ENCODE results near the gene GPSM1. TPM values are rescaled to one million over a fixed set of nuclear protein-coding genes. Genes with fewer than 3 reads are reported as not detected.
A peak's percentile ranks its signal among the peaks of the same experiment; 100 is the strongest.

The GPSM1 gene
- total and polyA plus RNA-seq, 7 experiments from 2014 or later: 0.87 to 11.5 (median 8.4) TPM

GRCh38 chr9:136312436-136312835 lies 14.9 kb upstream of the GPSM1 start:
- H3K9me3 Mint-ChIP-seq: peaks cover 0 to 19% (median 0%) of the 10 kb centered on the region in 11 donors
- H3K27ac Mint-ChIP-seq: no peak overlapping the region

DNA sequence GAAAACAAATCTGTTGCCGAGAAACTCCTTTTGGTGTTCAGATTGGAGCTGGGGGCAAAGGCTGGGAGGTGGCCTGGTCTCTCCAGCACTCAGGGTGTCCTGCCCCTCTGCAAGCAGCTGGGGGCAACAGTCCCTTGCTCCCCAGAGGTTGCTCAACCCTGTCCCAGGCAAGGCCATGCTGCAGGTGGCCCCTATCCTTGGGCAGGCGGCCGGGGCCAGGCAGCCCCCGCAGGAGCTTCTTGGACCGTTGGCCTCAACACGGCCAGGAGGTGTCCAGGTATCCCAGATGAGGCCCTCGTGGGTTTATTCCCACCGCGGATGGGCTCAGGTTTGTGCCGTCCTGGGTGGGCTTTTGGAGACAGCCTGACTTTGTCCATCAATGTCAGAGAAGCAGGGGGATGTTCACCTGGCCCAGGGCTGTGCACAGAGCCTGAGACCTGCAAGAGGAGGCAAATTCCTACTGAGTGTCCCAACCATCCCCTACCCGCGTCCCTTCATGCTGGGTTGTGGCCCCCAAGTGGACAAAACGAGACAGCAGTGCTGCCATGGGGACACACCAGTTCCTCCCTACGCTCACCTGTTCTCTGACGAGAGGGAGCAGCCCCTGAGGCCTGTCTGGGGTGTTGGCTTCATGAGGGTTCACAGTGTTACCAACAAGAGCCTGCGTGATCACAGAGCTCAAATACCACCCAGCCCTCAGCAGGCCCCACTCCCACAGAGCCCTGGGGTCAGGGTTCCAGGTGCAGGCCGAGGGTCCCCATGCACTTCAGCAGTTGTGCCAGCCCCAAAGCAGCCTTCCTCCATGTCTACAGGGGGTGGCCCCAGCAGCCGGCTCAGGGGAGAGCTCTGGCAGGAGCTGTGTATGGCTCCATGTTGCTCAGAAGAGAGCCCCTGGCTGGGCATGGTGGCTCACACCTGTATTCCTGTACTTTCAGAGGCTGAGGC lies 14.0 kb upstream of the GPSM1 start:
- intact Hi-C loops (cut with micrococcal nuclease): loop anchor here in 1 of 2 donors (5.0 kb wide), 1 partner anchor 319 kb away; no protein-coding TSS in a partner anchor

More at GRCh38 chr9:136312436-136312835, 14.9 kb upstream of the GPSM1 start:
- POLR2A ChIA-PET: interaction anchor here (0.6 kb wide), 1 partner anchor 93 kb away, joined by 3 read pairs; no protein-coding TSS in a partner anchor
- no peaks in the 10 kb centered on the region for H3K27me3 Mint-ChIP-seq
- no peaks in the 10 kb centered on the region for H3K9me3 ChIP-seq (ENCODE audit: control insufficient read depth in 2 of 3, low read length in 3 of 3)
- intact Hi-C loops (cut with micrococcal nuclease): loop anchor here (1.0 to 5.0 kb wide), 4 partner anchors 51 to 320 kb away; partner anchors contain the start of genes DNLZ (in 2 of the 2) and SNAPC4 (in 2 of the 2)
- H3K4me1 ChIP-seq (ENCODE audit: control insufficient read depth in 2 of 2, insufficient read depth in 2 of 2, low read length in 2 of 2): peaks cover 0 to 8% of the 10 kb centered on the region in 2 donors
- H3K27me3 ChIP-seq (ENCODE audit: control insufficient read depth in 2 of 2, insufficient read depth in 2 of 2, low read length in 2 of 2): no peaks in the 10 kb centered on the region
- peak; percentile 51 for ATAC-seq
- no peaks in the 10 kb centered on the region for H3K36me3 ChIP-seq (ENCODE audit: control insufficient read depth in 2 of 3, insufficient read depth in 3 of 3, low read length in 3 of 3)
- CTCF ChIA-PET: interaction anchor here (0.7 to 1.6 kb wide), 4 partner anchors 14 to 89 kb away, joined by 3 to 4 read pairs (median 3); partner anchors contain the start of gene DNLZ
- peak in 7 of 9 donors; percentile 29 to 54 (median 37) for DNase-seq
- no peak overlapping the region for H3K27ac ChIP-seq (ENCODE audit: low read depth, low read length)
- no peaks in the 10 kb centered on the region for H3K4me1 Mint-ChIP-seq
- H3K4me3 Mint-ChIP-seq: no peak overlapping the region
- no peak overlapping the region for H3K4me3 ChIP-seq (ENCODE audit: low read length)
- peaks cover 0 to 1% (median 0%) of the 10 kb centered on the region in 5 donors for H3K36me3 Mint-ChIP-seq

DNA sequence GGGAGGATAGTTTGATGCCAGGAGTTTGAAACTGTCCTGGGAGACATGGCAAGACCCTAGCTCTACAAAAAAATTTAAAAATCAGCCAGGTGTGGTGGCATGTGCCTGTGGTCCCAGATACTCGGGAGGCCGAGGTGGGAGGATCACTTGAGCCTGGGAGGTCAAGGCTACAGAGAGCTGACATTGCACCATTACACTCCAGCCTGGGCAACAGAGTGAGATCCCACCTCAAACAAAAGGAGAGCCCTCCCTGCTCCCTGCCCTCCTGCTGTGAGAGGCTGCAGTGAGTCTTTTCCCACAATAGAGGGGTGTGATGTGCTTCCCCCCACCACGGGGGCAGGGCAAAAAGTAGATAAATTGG lies 13.3 kb upstream of the GPSM1 start:
- H3K4me3 Mint-ChIP-seq: no peak overlapping the region
- Histone ChIP-seq H3K4me1 (ENCODE audit: control insufficient read depth in 2 of 2, insufficient read depth in 2 of 2, low read length in 2 of 2) (peaks cover 0 to 10% of the 10 kb centered on the region in 2 donors), H3K27ac (ENCODE audit: low read depth, low read length) (no peak overlapping the region), H3K27me3 (ENCODE audit: control insufficient read depth in 2 of 2, insufficient read depth in 2 of 2, low read length in 2 of 2) (no peaks in the 10 kb centered on the region), H3K36me3 (ENCODE audit: control insufficient read depth in 2 of 3, insufficient read depth in 3 of 3, low read length in 3 of 3) (no peaks in the 10 kb centered on the region), H3K4me3 (ENCODE audit: low read length) (no peak overlapping the region), H3K9me3 (ENCODE audit: control insufficient read depth in 2 of 3, low read length in 3 of 3) (no peaks in the 10 kb centered on the region)
- intact Hi-C loops (cut with micrococcal nuclease): loop anchor here in 1 of 2 donors (5.0 kb wide), 1 partner anchor 318 kb away; no protein-coding TSS in a partner anchor
- no peaks in the 10 kb centered on the region for H3K27me3 Mint-ChIP-seq
- DNase-seq (no peak), ATAC-seq (no peak)
- ChIA-PET POLR2A (no interaction called here), CTCF (interaction anchor here (1.6 kb wide), 1 partner anchor 49 kb away, joined by 4 read pairs; the partner anchor contains the start of gene DNLZ)
- no peak overlapping the region for H3K27ac Mint-ChIP-seq
- H3K36me3 Mint-ChIP-seq: peaks cover 0 to 1% (median 0%) of the 10 kb centered on the region in 5 donors
- peaks cover 0 to 3% (median 0%) of the 10 kb centered on the region in 7 donors for H3K4me1 Mint-ChIP-seq
- peaks cover 0 to 19% (median 0%) of the 10 kb centered on the region in 11 donors for H3K9me3 Mint-ChIP-seq

More for the DNA sequence above, 14.0 kb upstream of the GPSM1 start:
- no peak overlapping the region for H3K27ac ChIP-seq (ENCODE audit: low read depth, low read length)
- H3K9me3 ChIP-seq (ENCODE audit: control insufficient read depth in 2 of 3, low read length in 3 of 3): no peaks in the 10 kb centered on the region
- ChIA-PET POLR2A (interaction anchor here (0.6 kb wide), 1 partner anchor 92 kb away, joined by 3 read pairs; no protein-coding TSS in a partner anchor), CTCF (interaction anchor here (0.6 to 1.6 kb wide), 6 partner anchors 13 to 330 kb away, joined by 3 to 4 read pairs (median 4); partner anchors contain the start of gene DNLZ)
- DNase-seq: no peak
- H3K4me3 ChIP-seq (ENCODE audit: low read length): no peak overlapping the region
- ATAC-seq: no peak
- H3K36me3 Mint-ChIP-seq: peaks cover 0 to 1% (median 0%) of the 10 kb centered on the region in 5 donors
- H3K27me3 ChIP-seq (ENCODE audit: control insufficient read depth in 2 of 2, insufficient read depth in 2 of 2, low read length in 2 of 2): no peaks in the 10 kb centered on the region
- peak overlapping the region in 1 of 9 donors; percentile 35 for H3K27ac Mint-ChIP-seq
- H3K4me1 Mint-ChIP-seq: peaks cover 0 to 3% (median 0%) of the 10 kb centered on the region in 7 donors
- H3K27me3 Mint-ChIP-seq: no peaks in the 10 kb centered on the region
- no peaks in the 10 kb centered on the region for H3K36me3 ChIP-seq (ENCODE audit: control insufficient read depth in 2 of 3, insufficient read depth in 3 of 3, low read length in 3 of 3)
- peaks cover 0 to 10% of the 10 kb centered on the region in 2 donors for H3K4me1 ChIP-seq (ENCODE audit: control insufficient read depth in 2 of 2, insufficient read depth in 2 of 2, low read length in 2 of 2)
- no peak overlapping the region for H3K4me3 Mint-ChIP-seq
- peaks cover 0 to 19% (median 0%) of the 10 kb centered on the region in 11 donors for H3K9me3 Mint-ChIP-seq

- CTCF ChIA-PET: no interaction called here
- peaks cover 0 to 1% (median 0%) of the 10 kb centered on the region in 5 donors for H3K36me3 Mint-ChIP-seq
- H3K4me1 Mint-ChIP-seq: peaks cover 0 to 3% (median 0%) of the 10 kb centered on the region in 7 donors
- Histone ChIP-seq H3K36me3 (ENCODE audit: control insufficient read depth in 2 of 3, insufficient read depth in 3 of 3, low read length in 3 of 3) (no peaks in the 10 kb centered on the region), H3K27me3 (ENCODE audit: control insufficient read depth in 2 of 2, insufficient read depth in 2 of 2, low read length in 2 of 2) (no peaks in the 10 kb centered on the region), H3K9me3 (ENCODE audit: control insufficient read depth in 2 of 3, low read length in 3 of 3) (no peaks in the 10 kb centered on the region), H3K4me3 (ENCODE audit: low read length) (no peak overlapping the region), H3K27ac (ENCODE audit: low read depth, low read length) (no peak overlapping the region), H3K4me1 (ENCODE audit: control insufficient read depth in 2 of 2, insufficient read depth in 2 of 2, low read length in 2 of 2) (peaks cover 0 to 10% of the 10 kb centered on the region in 2 donors)
- H3K4me3 Mint-ChIP-seq: no peak overlapping the region
- peaks cover 0 to 19% (median 0%) of the 10 kb centered on the region in 11 donors for H3K9me3 Mint-ChIP-seq
- POLR2A ChIA-PET: no interaction called here
- no peak for DNase-seq
- no peak for ATAC-seq
- H3K27me3 Mint-ChIP-seq: peaks cover 0 to 1% (median 0%) of the 10 kb centered on the region in 5 donors
- intact Hi-C loops (cut with micrococcal nuclease): loop anchor here in 1 of 2 donors (5.0 kb wide), 1 partner anchor 317 kb away; no protein-coding TSS in a partner anchor
- no peak overlapping the region for H3K27ac Mint-ChIP-seq
Observed at GRCh38 chr9:136314944-136315343, 12.4 kb upstream of the GPSM1 start.

- ChIA-PET CTCF (no interaction called here), POLR2A (no interaction called here)
- DNase-seq (no peak), ATAC-seq (peak; percentile 72)
- peaks cover 0 to 3% (median 0%) of the 10 kb centered on the region in 5 donors for H3K27me3 Mint-ChIP-seq
- H3K4me3 Mint-ChIP-seq: no peak overlapping the region
- H3K4me1 Mint-ChIP-seq: peaks cover 0 to 3% (median 0%) of the 10 kb centered on the region in 7 donors
- peaks cover 0 to 1% (median 0%) of the 10 kb centered on the region in 5 donors for H3K36me3 Mint-ChIP-seq
- H3K9me3 ChIP-seq (ENCODE audit: control insufficient read depth in 2 of 3, low read length in 3 of 3): no peaks in the 10 kb centered on the region
- peak overlapping the region in 2 of 9 donors; percentile 51 to 70 for H3K27ac Mint-ChIP-seq
- H3K4me1 ChIP-seq (ENCODE audit: control insufficient read depth in 2 of 2, insufficient read depth in 2 of 2, low read length in 2 of 2): peaks cover 0 to 10% of the 10 kb centered on the region in 2 donors
- H3K4me3 ChIP-seq (ENCODE audit: low read length): no peak overlapping the region
- H3K27me3 ChIP-seq (ENCODE audit: control insufficient read depth in 2 of 2, insufficient read depth in 2 of 2, low read length in 2 of 2): no peaks in the 10 kb centered on the region
- H3K36me3 ChIP-seq (ENCODE audit: control insufficient read depth in 2 of 3, insufficient read depth in 3 of 3, low read length in 3 of 3): no peaks in the 10 kb centered on the region
- H3K9me3 Mint-ChIP-seq: peaks cover 0 to 19% (median 0%) of the 10 kb centered on the region in 11 donors
- intact Hi-C loops (cut with micrococcal nuclease): no loop called here
- no peak overlapping the region for H3K27ac ChIP-seq (ENCODE audit: low read depth, low read length)
Observed at GRCh38 chr9:136316271-136316751, 11.0 kb upstream of the GPSM1 start.

DNA sequence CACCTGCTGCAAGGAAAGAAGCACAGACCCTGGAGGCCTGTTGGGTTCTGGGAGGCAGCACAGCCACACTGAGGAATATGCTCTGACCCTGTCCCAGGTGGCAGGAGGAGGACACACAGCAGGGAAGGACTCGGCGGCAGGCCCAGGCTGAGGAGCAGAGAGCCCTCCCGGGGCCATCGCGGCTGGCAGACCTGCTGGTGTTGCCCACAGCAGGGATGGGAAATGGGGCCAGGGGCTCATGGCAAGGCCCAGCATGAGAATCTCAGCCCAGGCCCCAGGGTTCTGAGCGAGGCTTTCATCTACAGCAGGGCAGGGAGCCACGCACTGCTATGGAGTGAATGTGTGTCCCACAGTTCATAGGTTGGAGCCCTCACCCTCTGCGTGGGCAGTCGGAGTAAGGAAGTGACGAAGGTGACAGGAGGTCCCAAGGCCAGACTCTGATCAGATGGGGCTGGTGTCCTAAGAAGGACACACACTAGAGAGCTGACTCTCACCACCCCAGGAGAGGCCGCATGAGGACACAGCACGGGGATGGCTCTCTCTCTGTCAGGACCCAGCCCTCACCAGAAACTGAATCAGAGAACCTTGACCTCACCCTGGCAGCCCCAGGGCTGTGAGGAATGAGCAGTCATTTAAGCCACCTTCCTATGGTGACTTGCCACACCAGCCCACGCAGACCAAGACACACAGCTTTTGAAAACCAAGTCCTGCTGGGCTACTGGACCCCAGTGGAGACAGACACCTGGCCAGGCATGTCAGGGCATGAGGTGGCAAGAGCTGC lies 10.3 kb upstream of the GPSM1 start:
- peaks cover 0 to 3% (median 0%) of the 10 kb centered on the region in 5 donors for H3K27me3 Mint-ChIP-seq
- Histone ChIP-seq H3K27ac (ENCODE audit: low read depth, low read length) (no peak overlapping the region), H3K4me3 (ENCODE audit: low read length) (no peak overlapping the region), H3K27me3 (ENCODE audit: control insufficient read depth in 2 of 2, insufficient read depth in 2 of 2, low read length in 2 of 2) (no peaks in the 10 kb centered on the region), H3K4me1 (ENCODE audit: control insufficient read depth in 2 of 2, insufficient read depth in 2 of 2, low read length in 2 of 2) (peaks cover 0 to 10% of the 10 kb centered on the region in 2 donors), H3K9me3 (ENCODE audit: control insufficient read depth in 2 of 3, low read length in 3 of 3) (no peaks in the 10 kb centered on the region), H3K36me3 (ENCODE audit: control insufficient read depth in 2 of 3, insufficient read depth in 3 of 3, low read length in 3 of 3) (no peaks in the 10 kb centered on the region)
- no peak for DNase-seq
- no peak overlapping the region for H3K27ac Mint-ChIP-seq
- ATAC-seq: no peak
- peaks cover 0 to 1% (median 0%) of the 10 kb centered on the region in 5 donors for H3K36me3 Mint-ChIP-seq
- intact Hi-C loops (cut with micrococcal nuclease): no loop called here
- H3K4me1 Mint-ChIP-seq: peaks cover 0 to 3% (median 0%) of the 10 kb centered on the region in 7 donors
- ChIA-PET POLR2A (no interaction called here), CTCF (no interaction called here)
- H3K4me3 Mint-ChIP-seq: no peak overlapping the region
- peaks cover 0 to 19% (median 0%) of the 10 kb centered on the region in 11 donors for H3K9me3 Mint-ChIP-seq
